HepG2 (cell line): ENCODE measurements around the gene SLC16A3. TPM values are rescaled to one million over a fixed set of nuclear protein-coding genes. Genes with fewer than 3 reads are reported as not detected.

Experiments used
- ATAC-seq: fragments of 200-7000 bp; cut with Tn5 transposase; 3 replicates; pipeline ENCODE4 v1.9.1; 2020; ENCODE audit warnings: mild to moderate bottlenecking, moderate library complexity
- BruUV-seq: library from RNA; stranded (reverse); fragments of 400-500 nt; replicated peaks from 2 replicates; lab custom pipeline; 2021; lab: Mats Ljungman, UMichigan
- CTCF ChIA-PET: fragments of 300-600 bp; formaldehyde crosslinking; extraction: SDS; loops from one replicate; lab custom pipeline; 2021; ENCODE audit warnings: low total read pairs, inconsistent platforms, low intra/inter-chr PET ratio; lab: Yijun Ruan, JAX
- POLR2A ChIA-PET: fragments of 350-600 bp; sonication (Branson Sonifier 250); formaldehyde crosslinking; loops from one replicate; lab custom pipeline; 2020; ENCODE audit warnings: antibody characterized with exemption, inconsistent platforms; lab: Yijun Ruan, JAX
- DNase-seq: peaks from one replicate; pipeline ENCODE4 v3.0.0-alpha.2; 2015; ENCODE audit warnings: low spot score
- FAIRE-seq: peaks from 3 replicates; lab custom pipeline; 2011; peaks lifted over from hg19 to GRCh38; lab: Jason Lieb, UNC
- H2AFZ ChIP-seq: one replicate; pipeline ENCODE4 v1.6.1; 2011; ENCODE audit warnings: low read length, inconsistent platforms
- H3K27ac ChIP-seq: fragments of 300-600 bp; 3 replicates; pipeline ENCODE4 v1.8.0; 2011; ENCODE audit warnings: mixed run types, mild to moderate bottlenecking, mixed read lengths, low read length, inconsistent platforms; ENCODE audit not compliant: insufficient read depth; ENCODE audit errors: extremely low read length
- H3K27me3 ChIP-seq, 2 experiments: fragments of 200-600 bp in 1 of 2; 2 replicates in 1 of 2; 3 replicates in 1 of 2; pipeline versions ENCODE4 v1.6.0 to v1.8.0; 2011; ENCODE audit warnings: low read length in 2 of 2, mild to moderate bottlenecking in 2 of 2, moderate library complexity in 2 of 2, inconsistent platforms in 1 of 2; ENCODE audit not compliant: insufficient read depth in 2 of 2, control insufficient read depth in 1 of 2
- H3K36me3 ChIP-seq, 2 experiments: fragments of 200-600 bp in 1 of 2; replicated peaks in 1 of 2; 2 replicates in 1 of 2; 3 replicates in 1 of 2; pipeline versions ENCODE4 v1.5.1 to v1.8.0; 2011; ENCODE audit warnings: low read length in 2 of 2, inconsistent platforms in 1 of 2; ENCODE audit not compliant: insufficient read depth in 2 of 2, control insufficient read depth in 1 of 2
- H3K4me1 ChIP-seq: 2 replicates; pipeline ENCODE4 v1.5.1; 2012; ENCODE audit warnings: low read length, inconsistent platforms; ENCODE audit not compliant: insufficient read depth
- H3K4me2 ChIP-seq: 2 replicates; pipeline ENCODE4 v1.6.0; 2011; ENCODE audit warnings: low read depth, low read length, inconsistent platforms
- H3K4me3 ChIP-seq, 3 experiments: fragments of 200-600 bp in 1 of 3; sonication (generic), shearing (Covaris generic) in 1 of 3; replicated peaks in 1 of 3; 2 replicates each; pipeline ENCODE4 v1.5.1; 2011 to 2016; ENCODE audit warnings: low read length in 3 of 3, inconsistent platforms in 2 of 3, low read depth in 2 of 3, mild to moderate bottlenecking in 2 of 3, control low read depth in 1 of 3, mixed read lengths in 1 of 3; ENCODE audit not compliant: insufficient read depth in 1 of 3
- H3K79me2 ChIP-seq: one replicate; pipeline ENCODE4 v1.6.1; 2011; ENCODE audit warnings: low read length, inconsistent platforms; ENCODE audit not compliant: insufficient read depth
- H3K9ac ChIP-seq: 2 replicates; pipeline ENCODE4 v1.6.0; 2011; ENCODE audit warnings: mild to moderate bottlenecking, low read depth, low read length, inconsistent platforms; ENCODE audit not compliant: insufficient read depth
- H3K9me3 ChIP-seq: 2 replicates; pipeline ENCODE4 v1.5.1; 2012; ENCODE audit warnings: mild to moderate bottlenecking, low read length
- H4K20me1 ChIP-seq: 2 replicates; pipeline ENCODE4 v1.6.0; 2011; ENCODE audit warnings: inconsistent platforms, mild to moderate bottlenecking, low read length, moderate library complexity; ENCODE audit not compliant: insufficient read depth
- CEBPG ChIP-seq: IDR thresholded peaks from 2 replicates; pipeline ENCODE4 v1.6.1; 2016
- CREBL2 ChIP-seq: sonication (generic); formaldehyde crosslinking; IDR thresholded peaks from 2 replicates; pipeline ENCODE4 v1.8.1; 2023; ENCODE audit warnings: missing genetic modification reagents, mild to moderate bottlenecking, borderline replicate concordance
- HIVEP1 ChIP-seq: sonication (generic); formaldehyde crosslinking; IDR thresholded peaks from 2 replicates; pipeline ENCODE4 v1.4.0; 2020; ENCODE audit warnings: mild to moderate bottlenecking, missing genetic modification reagents
- HMG20B ChIP-seq: conservative IDR thresholded peaks from 2 replicates; pipeline ENCODE4 v1.6.1; 2016; ENCODE audit warnings: missing genetic modification reagents, missing compliant biosample characterization
- NR2F6 ChIP-seq, 2 experiments: IDR thresholded peaks; 2 replicates each; pipeline ENCODE4 v1.6.1; 2016; ENCODE audit warnings: antibody characterized with exemption in 1 of 2, mild to moderate bottlenecking in 1 of 2
- ZBTB42 ChIP-seq: sonication (generic); formaldehyde crosslinking; IDR thresholded peaks from 2 replicates; pipeline ENCODE4 v1.5.0; 2020; ENCODE audit warnings: mild to moderate bottlenecking, missing genetic modification reagents
- ZBTB46 ChIP-seq: sonication (generic); formaldehyde crosslinking; IDR thresholded peaks from 2 replicates; pipeline ENCODE4 v1.4.0; 2020; ENCODE audit warnings: mild to moderate bottlenecking, missing genetic modification reagents, borderline replicate concordance
- ZMAT5 ChIP-seq: sonication (generic); formaldehyde crosslinking; IDR thresholded peaks from 2 replicates; pipeline ENCODE4 v1.5.0; 2020; ENCODE audit warnings: mild to moderate bottlenecking, low read depth, missing genetic modification reagents, borderline replicate concordance
- ZNF607 ChIP-seq: sonication (generic); formaldehyde crosslinking; IDR thresholded peaks from 2 replicates; pipeline ENCODE4 v1.5.1; 2020; ENCODE audit warnings: missing genetic modification reagents, mild to moderate bottlenecking, borderline replicate concordance
- ZNF646 ChIP-seq: sonication (generic); formaldehyde crosslinking; IDR thresholded peaks from 2 replicates; pipeline ENCODE4 v1.9.0; 2021; ENCODE audit warnings: mild to moderate bottlenecking, missing genetic modification reagents
- ZNF740 ChIP-seq: sonication (generic); formaldehyde crosslinking; IDR thresholded peaks from 2 replicates; pipeline ENCODE4 v1.4.0; 2020; ENCODE audit warnings: missing genetic modification reagents
- ZNF777 ChIP-seq: sonication (generic); formaldehyde crosslinking; IDR thresholded peaks from 2 replicates; pipeline ENCODE4 v1.4.0; 2020; ENCODE audit warnings: missing genetic modification reagents
- ZNF883 ChIP-seq: sonication (generic); formaldehyde crosslinking; IDR thresholded peaks from 2 replicates; pipeline ENCODE4 v1.5.1; 2020; ENCODE audit warnings: mild to moderate bottlenecking, missing genetic modification reagents; ENCODE audit errors: not compliant biosample characterization
- WGBS: methylation state at CpG from one replicate; pipeline ENCODE4 v1.1.6; 2017; ENCODE audit warnings: low lambda C conversion rate; 5-methylcytosine and 5-hydroxymethylcytosine counted together
- in situ Hi-C: cut with HindIII; loops from 2 replicates; pipeline ENCODE4 v1.10.0; 2017; ENCODE audit warnings: low pct_unique_long_range_greater_than_20kb; ENCODE audit not compliant: extremely low pct_ligation_motif_present
- intact Hi-C: fragments of 100-400 bp; cut with micrococcal nuclease; formaldehyde crosslinking; loops from one replicate; pipeline ENCODE4 v1.10.0; 2022; ENCODE audit not compliant: unreplicated experiment
- polyA plus RNA-seq, 8 experiments: library from polyadenylated mRNA; depleted of rRNA in 3 of 8; stranded (reverse) in 7 of 8; unstranded in 1 of 8; fragments of >200 nt; fragmentation: Illumina TruSeq in 4 of 8; extraction: Trizol in 4 of 8; gene quantifications; 2 replicates each; pipeline versions ENCODE4 v1.2.1 to v1.2.3, GENCODE V29; 2011 to 2016; ENCODE audit warnings: low read depth in 4 of 8, missing spikeins in 1 of 8, mixed read lengths in 1 of 8; ENCODE audit not compliant: insufficient read depth in 1 of 8
- total RNA-seq, 5 experiments: library from RNA; depleted of rRNA; stranded (reverse); fragments of >200 nt; fragmentation: Illumina TruSeq; extraction: Trizol; gene quantifications; 2 replicates each; pipeline ENCODE4 v1.2.3, GENCODE V29; 2016; ENCODE audit warnings: low read depth in 1 of 5

Gene SLC16A3
- total and polyA plus RNA-seq, 2 of the 13 experiments (the other 11 are each of a cell fraction or from before 2014, with no cell fraction given) = 242 to 349 TPM

- H2AFZ ChIP-seq = no peak overlapping the region
- CTCF ChIA-PET = no interaction called here
- no peaks in the 10 kb centered on the region for H3K79me2 ChIP-seq
- H4K20me1 ChIP-seq = no peaks in the 10 kb centered on the region
- DNase-seq = no peak
- 89% methylated on average over 26 of the region's 26 CpGs for WGBS
- no peaks in the 10 kb centered on the region for H3K9me3 ChIP-seq
- peak; percentile 42 for ATAC-seq
- no TSS peak for BruUV-seq
- in situ Hi-C loops = no loop called here
- H3K4me3 ChIP-seq = no peak overlapping the region
- H3K27me3 ChIP-seq = no peaks in the 10 kb centered on the region
- POLR2A ChIA-PET = interaction anchor here (1.1 kb wide), 1 partner anchor 18 kb away, joined by 3 read pairs; no protein-coding TSS in a partner anchor
- H3K4me1 ChIP-seq = peaks cover 8% of the 10 kb centered on the region
- intact Hi-C loops = no loop called here
- no peak overlapping the region for H3K4me2 ChIP-seq
- peak; percentile 47 for FAIRE-seq
- H3K9ac ChIP-seq = no peak overlapping the region
- H3K36me3 ChIP-seq = peaks cover 9 to 30% of the 10 kb centered on the region in 2 experiments
- H3K27ac ChIP-seq = no peak overlapping the region
- no peak for TF ChIP-seq NR2F6 (IDR thresholded peaks at IDR 0.05)
- peak; percentile 14; the same call in 1 of the 2 replicates for TF ChIP-seq NR2F6 (CRISPR knock-in tag; IDR thresholded peaks at IDR 0.05)
- TF ChIP-seq ZBTB46 = no peak
- no peak for TF ChIP-seq ZNF740
- TF ChIP-seq ZNF777 (CRISPR knock-in tag) = no peak
- no peak for TF ChIP-seq ZBTB42 (CRISPR knock-in tag)
- TF ChIP-seq CEBPG (CRISPR knock-in tag) = no peak
- TF ChIP-seq ZNF646 (CRISPR knock-in tag) = no peak
- TF ChIP-seq HMG20B (CRISPR knock-in tag) = no peak
- no peak for TF ChIP-seq ZMAT5
- TF ChIP-seq HIVEP1 = 0 out of 2 replicates have a peak, but pooled peaks have one; percentile 26
- no peak for TF ChIP-seq CREBL2 (CRISPR knock-in tag)
- peak; percentile 29 for TF ChIP-seq ZNF883 (CRISPR knock-in tag)
- TF ChIP-seq ZNF607 (CRISPR knock-in tag) = no peak
Observed at GRCh38 chr17:82188001-82188961, 40.6 kb upstream of the SLC16A3 start.
